ENCODE measurements around the gene NTM.

- TF ChIP-seq FOXP2 (optimal IDR thresholded peaks at IDR 0.05; ENCODE audit: control extremely low read depth, extremely low read length, insufficient read depth), result no peak
- TF ChIP-seq EZH2 (IDR thresholded peaks at IDR 0.05), result no peak
- no peak for TF ChIP-seq POLR2AphosphoS5 (IDR thresholded peaks at IDR 0.05; ENCODE audit: borderline replicate concordance, low read depth, low read length)
These were observed 440.1 kb downstream of the NTM start for GRCh38 chr11:131810541-131810940.
